Natural killer cell (primary cell): Measurements from ENCODE around the gene BNIP3. TPM values are rescaled to one million over a fixed set of nuclear protein-coding genes. Genes with fewer than 3 reads are reported as not detected.
A peak's percentile ranks its signal among the peaks of the same experiment; 100 is the strongest.

Experiments used
- ATAC-seq, 3 donors: fragments of 150-1000 bp in 2 of 3; fragments of 200-7000 bp in 1 of 3; cut with Tn5 transposase; 1 replicate in 1 of 3; 2 replicates in 2 of 3; pipeline ENCODE4 v1.10.0; 2021; ENCODE audit warnings: mild to moderate bottlenecking in 2 of 3, moderate library complexity in 2 of 3
- DNase-seq, 2 donors: peaks; one replicate each; pipeline versions ENCODE4 v3.0.0 to v3.0.0-alpha.2; 2013 to 2021; ENCODE audit warnings: mixed read lengths in 1 of 2
- H3K27ac ChIP-seq: one replicate; pipeline ENCODE4 v1.5.1; 2013; ENCODE audit warnings: mild to moderate bottlenecking, low read length
- H3K27me3 ChIP-seq: one replicate; pipeline ENCODE4 v1.6.1; 2013; ENCODE audit warnings: low read length; ENCODE audit not compliant: control insufficient read depth, insufficient read depth
- H3K36me3 ChIP-seq: one replicate; pipeline ENCODE4 v1.6.1; 2013; ENCODE audit warnings: low read length; ENCODE audit not compliant: control insufficient read depth, insufficient read depth
- H3K4me1 ChIP-seq: one replicate; pipeline ENCODE4 v1.6.1; 2013; ENCODE audit warnings: low read length; ENCODE audit not compliant: control insufficient read depth, insufficient read depth
- H3K4me3 ChIP-seq: one replicate; pipeline ENCODE4 v1.5.1; 2013; ENCODE audit warnings: low read length
- H3K9me3 ChIP-seq: one replicate; pipeline ENCODE4 v1.6.1; 2013; ENCODE audit warnings: low read length; ENCODE audit not compliant: control insufficient read depth, insufficient read depth
- H3K27ac Mint-ChIP-seq, 2 donors: one replicate each; pipeline ENCODE4 v1.8.0; 2022; ENCODE audit warnings: mild to moderate bottlenecking in 2 of 2, mixed read lengths in 2 of 2, moderate library complexity in 1 of 2
- H3K27me3 Mint-ChIP-seq, 2 donors: one replicate each; pipeline ENCODE4 v1.8.0; 2022; ENCODE audit warnings: low read depth in 2 of 2, mixed read lengths in 2 of 2
- H3K36me3 Mint-ChIP-seq: one replicate; pipeline ENCODE4 v1.8.0; 2022; ENCODE audit warnings: mixed read lengths
- H3K4me1 Mint-ChIP-seq, 2 donors: one replicate each; pipeline ENCODE4 v1.8.0; 2022; ENCODE audit warnings: mixed read lengths in 2 of 2
- H3K4me3 Mint-ChIP-seq: one replicate; pipeline ENCODE4 v1.8.0; 2022; ENCODE audit warnings: mild to moderate bottlenecking, moderate library complexity, mixed read lengths
- H3K9me3 Mint-ChIP-seq, 2 donors: one replicate each; pipeline ENCODE4 v1.8.0; 2022; ENCODE audit warnings: mixed read lengths in 2 of 2
- CTCF ChIP-seq: fragments of 200-600 bp; IDR thresholded peaks from one replicate; pipeline ENCODE4 v1.8.0; 2022; ENCODE audit warnings: antibody characterized with exemption
- WGBS: methylation state at CpG from one replicate; pipeline ENCODE4 v1.1.7; 2013; ENCODE audit warnings: missing lambda C conversion rate; ENCODE audit not compliant: insufficient coverage; 5-methylcytosine and 5-hydroxymethylcytosine counted together
- intact Hi-C: fragments of 100-400 bp; cut with micrococcal nuclease; formaldehyde crosslinking; loops from one replicate; pipeline ENCODE4 v1.14.2; 2022
- total RNA-seq, 4 donors: library from RNA; stranded (reverse); fragments of 120-200 nt in 1 of 4; gene quantifications; one replicate each; pipeline versions ENCODE4 v1.2.3 to v1.2.4, GENCODE V29; 2013 to 2022

BNIP3 gene
- total RNA-seq, 3 donors from 2014 or later (not counting 1 experiment from before 2014, with no cell fraction given) = 9.9 to 12.9 (median 12.1) TPM

DNA sequence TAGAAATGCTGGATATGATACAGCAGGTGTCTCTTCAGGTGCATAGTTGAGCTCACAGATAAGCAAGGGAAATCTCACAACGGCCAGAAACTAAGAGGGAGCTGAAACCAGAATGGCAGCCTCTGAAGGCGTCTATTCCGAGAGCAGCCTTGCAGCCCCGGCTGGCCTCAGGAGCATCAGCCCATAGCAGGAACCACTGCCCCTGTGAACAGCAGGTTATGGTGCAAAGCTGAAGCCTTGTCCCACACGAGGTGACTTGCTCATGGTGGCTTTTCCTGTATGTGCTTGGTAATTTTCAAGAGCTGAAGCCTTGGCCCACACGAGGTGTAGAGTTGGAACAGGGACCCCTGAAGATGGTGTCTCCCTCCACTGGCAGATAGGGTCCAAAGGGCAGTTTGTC lies 33.2 kb downstream of the BNIP3 start:
- Histone ChIP-seq H3K4me1 (no peaks in the 10 kb centered on the region), H3K9me3 (no peaks in the 10 kb centered on the region), H3K27me3 (no peaks in the 10 kb centered on the region), H3K36me3 (peaks cover 58% of the 10 kb centered on the region), H3K4me3 (no peak overlapping the region), H3K27ac (no peak overlapping the region)
- Mint-ChIP-seq H3K4me3 (no peak overlapping the region), H3K27me3 (no peaks in the 10 kb centered on the region), H3K9me3 (no peaks in the 10 kb centered on the region), H3K4me1 (peaks cover under 1% of the 10 kb centered on the region in 2 donors), H3K36me3 (peaks cover 12% of the 10 kb centered on the region), H3K27ac (peak overlapping the region in 1 of 2 donors; percentile 51)
- ATAC-seq (no peak), DNase-seq (no peak)
- intact Hi-C loops = no loop called here
- TF ChIP-seq CTCF = no peak
- 92% methylated on average over 6 of the region's 6 CpGs for WGBS

DNA sequence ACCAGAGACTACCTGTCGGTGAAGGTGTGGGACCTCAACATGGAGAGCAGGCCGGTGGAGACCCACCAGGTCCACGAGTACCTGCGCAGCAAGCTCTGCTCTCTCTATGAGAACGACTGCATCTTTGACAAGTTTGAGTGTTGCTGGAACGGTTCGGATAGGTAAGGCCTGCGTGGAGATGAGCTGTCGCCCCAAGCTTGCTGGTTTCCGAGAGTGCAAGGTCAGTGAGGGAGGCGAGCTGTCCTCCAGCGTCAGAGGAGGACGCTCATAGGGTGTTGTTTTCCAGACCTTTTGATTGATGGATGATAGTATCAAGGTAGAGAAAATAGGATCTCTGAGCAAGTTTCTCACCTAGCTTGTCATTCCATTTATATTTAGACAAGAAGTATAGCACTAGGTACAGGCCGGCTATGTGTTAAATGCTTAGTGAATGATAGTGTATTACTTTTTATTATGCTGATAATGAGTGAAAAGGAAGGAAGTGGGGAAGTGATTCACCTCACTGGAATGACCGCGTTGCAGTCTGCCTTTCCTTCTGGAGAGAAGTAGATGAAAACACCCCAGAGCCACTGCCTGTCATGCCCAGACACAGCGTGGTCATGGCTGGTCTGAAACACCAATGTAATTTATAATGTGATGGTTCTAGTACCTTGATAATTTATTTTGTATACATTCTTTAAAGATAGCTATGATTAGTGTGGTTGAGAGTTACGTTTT lies 33.9 kb downstream of the BNIP3 start:
- no peaks in the 10 kb centered on the region for H3K9me3 Mint-ChIP-seq
- intact Hi-C loops = no loop called here
- ATAC-seq (no peak), DNase-seq (no peak)
- TF ChIP-seq CTCF = no peak
- 95% methylated on average over 17 of the region's 18 CpGs for WGBS
- Histone ChIP-seq H3K36me3 (peaks cover 58% of the 10 kb centered on the region), H3K9me3 (no peaks in the 10 kb centered on the region), H3K4me3 (no peak overlapping the region), H3K27ac (no peak overlapping the region), H3K27me3 (no peaks in the 10 kb centered on the region), H3K4me1 (no peaks in the 10 kb centered on the region)
- H3K27me3 Mint-ChIP-seq = no peaks in the 10 kb centered on the region
- H3K27ac Mint-ChIP-seq = peak overlapping the region in 1 of 2 donors; percentile 51
- H3K4me1 Mint-ChIP-seq = peaks cover 8% of the 10 kb centered on the region in 2 donors
- H3K4me3 Mint-ChIP-seq = no peak overlapping the region
- peaks cover 12% of the 10 kb centered on the region for H3K36me3 Mint-ChIP-seq

- peaks cover 62% of the 10 kb centered on the region for H3K36me3 ChIP-seq
Observed at GRCh38 chr10:131946880-131947279, 34.8 kb downstream of the BNIP3 start.

More at GRCh38 chr10:131946880-131947279, 34.8 kb downstream of the BNIP3 start:
- Mint-ChIP-seq H3K9me3 (no peaks in the 10 kb centered on the region), H3K4me3 (no peak overlapping the region), H3K36me3 (peaks cover 12% of the 10 kb centered on the region), H3K27ac (no peak overlapping the region), H3K27me3 (no peaks in the 10 kb centered on the region), H3K4me1 (peaks cover 8 to 10% of the 10 kb centered on the region in 2 donors)
- Histone ChIP-seq H3K27ac (no peak overlapping the region), H3K4me1 (no peaks in the 10 kb centered on the region), H3K4me3 (no peak overlapping the region), H3K9me3 (no peaks in the 10 kb centered on the region), H3K27me3 (no peaks in the 10 kb centered on the region)
- intact Hi-C loops = no loop called here
- ATAC-seq (no peak), DNase-seq (no peak)
- no peak for TF ChIP-seq CTCF
- WGBS = 97% methylated on average over 14 of the region's 14 CpGs
